Thoracic aorta (tissue), 2 donors: ENCODE measurements around the gene MVB12B. TPM values are rescaled to one million over a fixed set of nuclear protein-coding genes. Genes with fewer than 3 reads are reported as not detected.

Experiments used
- ATAC-seq: fragments of 150-250 bp; one replicate; pipeline ENCODE4 v1.8.0; 2017; ENCODE audit warnings: low read depth; ENCODE audit not compliant: insufficient number of reproducible peaks, low FRiP score
- DNase-seq: peaks from one replicate; pipeline ENCODE4 v3.0.0-alpha.2; 2020; ENCODE audit warnings: low spot score
- H3K27ac ChIP-seq, 2 donors: fragments of 200-600 bp; sonication (generic); 1 replicate in 1 of 2; 2 replicates in 1 of 2; pipeline ENCODE4 v1.5.1; 2016; ENCODE audit warnings: mild to moderate bottlenecking in 2 of 2, moderate library complexity in 2 of 2
- H3K27me3 ChIP-seq: fragments of 200-600 bp; sonication (generic); replicated peaks from 2 replicates; pipeline ENCODE4 v1.6.0; 2016; ENCODE audit warnings: mild to moderate bottlenecking; ENCODE audit not compliant: insufficient read depth
- H3K36me3 ChIP-seq: fragments of 200-600 bp; sonication (generic); one replicate; pipeline ENCODE4 v1.5.1; 2016
- H3K4me1 ChIP-seq, 2 donors: fragments of 200-600 bp; sonication (generic); 1 replicate in 1 of 2; 2 replicates in 1 of 2; pipeline versions ENCODE4 v1.5.1 to v1.6.0; 2016; ENCODE audit warnings: low read depth in 2 of 2, mild to moderate bottlenecking in 1 of 2; ENCODE audit not compliant: control insufficient read depth in 1 of 2
- H3K4me3 ChIP-seq: fragments of 200-600 bp; sonication (generic); 2 replicates; pipeline ENCODE4 v1.5.1; 2016; ENCODE audit warnings: mild to moderate bottlenecking
- H3K9me3 ChIP-seq: fragments of 200-600 bp; sonication (generic); 2 replicates; pipeline ENCODE4 v1.5.1; 2016
- CTCF ChIP-seq: fragments of 200-600 bp; sonication (generic); IDR thresholded peaks from one replicate; pipeline ENCODE4 v1.5.1; 2019; ENCODE audit warnings: antibody characterized with exemption
- total RNA-seq, 2 donors: library from RNA; depleted of rRNA; stranded (reverse); fragments of >200 nt; gene quantifications; one replicate each; pipeline versions ENCODE4 v1.1.0 to v1.2.3, GENCODE V29; 2016

MVB12B gene
- total RNA-seq, 2 donors from 2014 or later = 18.4 to 21.7 TPM

GRCh38 chr9:126328407-126328806 lies 1.8 kb downstream of the MVB12B start:
- H3K4me1 ChIP-seq = peaks cover 8 to 16% of the 10 kb centered on the region in 2 donors
- ATAC-seq = no peak
- TF ChIP-seq CTCF = no peak
- peak overlapping the region in 1 of 2 donors; percentile 14 for H3K27ac ChIP-seq
- H3K36me3 ChIP-seq = no peaks in the 10 kb centered on the region
- peak overlapping the region; percentile 76 for H3K4me3 ChIP-seq
- peaks cover 6% of the 10 kb centered on the region for H3K9me3 ChIP-seq
- no peak for DNase-seq
- H3K27me3 ChIP-seq = no peaks in the 10 kb centered on the region

- DNase-seq (no peak), ATAC-seq (no peak)
- Histone ChIP-seq H3K36me3 (no peaks in the 10 kb centered on the region), H3K4me3 (no peak overlapping the region), H3K4me1 (peaks cover 11 to 25% of the 10 kb centered on the region in 2 donors), H3K27ac (no peak overlapping the region), H3K9me3 (no peaks in the 10 kb centered on the region), H3K27me3 (no peaks in the 10 kb centered on the region)
- no peak for TF ChIP-seq CTCF
Observed at GRCh38 chr9:126329476-126330275, 3.0 kb downstream of the MVB12B start.

- no peaks in the 10 kb centered on the region for H3K27me3 ChIP-seq
- H3K36me3 ChIP-seq = no peaks in the 10 kb centered on the region
- ATAC-seq (no peak), DNase-seq (no peak)
- H3K4me3 ChIP-seq = no peak overlapping the region
- no peak for TF ChIP-seq CTCF
- no peaks in the 10 kb centered on the region for H3K9me3 ChIP-seq
- no peak overlapping the region for H3K27ac ChIP-seq
- H3K4me1 ChIP-seq = peaks cover 14 to 32% of the 10 kb centered on the region in 2 donors
Observed at GRCh38 chr9:126330536-126330935, 3.9 kb downstream of the MVB12B start.

GRCh38 chr9:126331964-126332748 lies 5.5 kb downstream of the MVB12B start:
- TF ChIP-seq CTCF = no peak
- no peak for ATAC-seq
- Histone ChIP-seq H3K4me3 (no peak overlapping the region), H3K36me3 (no peaks in the 10 kb centered on the region), H3K27me3 (no peaks in the 10 kb centered on the region), H3K27ac (no peak overlapping the region), H3K9me3 (no peaks in the 10 kb centered on the region), H3K4me1 (peaks cover 14 to 27% of the 10 kb centered on the region in 2 donors)
- DNase-seq = no peak
